Endodermal cell (in vitro differentiated cells): Measurements from ENCODE around the gene TMEM161B. TPM values are rescaled to one million over a fixed set of nuclear protein-coding genes. Genes with fewer than 3 reads are reported as not detected.

Source experiments
- DNase-seq: peaks from one replicate; pipeline ENCODE4 v3.0.0-alpha.2; 2017
- H3K27ac ChIP-seq: 2 replicates; pipeline ENCODE4 v1.5.1; 2013; ENCODE audit warnings: mild to moderate bottlenecking, low read depth, low read length, moderate library complexity
- H3K27me3 ChIP-seq: 2 replicates; pipeline ENCODE4 v1.6.1; 2013; ENCODE audit warnings: mild to moderate bottlenecking, low read length, moderate library complexity; ENCODE audit not compliant: insufficient read depth, control insufficient read depth, poor library complexity, severe bottlenecking
- H3K36me3 ChIP-seq: 2 replicates; pipeline ENCODE4 v1.7.0; 2013; ENCODE audit warnings: mild to moderate bottlenecking, low read length, moderate library complexity; ENCODE audit not compliant: control insufficient read depth, insufficient read depth
- H3K4me1 ChIP-seq: one replicate; pipeline ENCODE4 v1.7.0; 2013; ENCODE audit warnings: low read length; ENCODE audit not compliant: control insufficient read depth, insufficient read depth
- H3K4me3 ChIP-seq: 2 replicates; pipeline ENCODE4 v1.5.1; 2013; ENCODE audit warnings: mild to moderate bottlenecking, low read length, moderate library complexity
- H3K9ac ChIP-seq: 2 replicates; pipeline ENCODE4 v1.6.1; 2013; ENCODE audit warnings: mild to moderate bottlenecking, low read length, moderate library complexity; ENCODE audit not compliant: poor library complexity, severe bottlenecking; ENCODE audit errors: extremely low read depth
- H3K9me3 ChIP-seq: 2 replicates; pipeline ENCODE4 v1.6.1; 2013; ENCODE audit warnings: mild to moderate bottlenecking, low read length, moderate library complexity; ENCODE audit not compliant: control insufficient read depth
- H3K27ac Mint-ChIP-seq: 2 replicates; pipeline ENCODE4 v1.8.0; 2020; ENCODE audit warnings: mixed read lengths
- H3K27me3 Mint-ChIP-seq: 2 replicates; pipeline ENCODE4 v1.8.0; 2021; ENCODE audit warnings: mild to moderate bottlenecking, mixed read lengths; ENCODE audit not compliant: insufficient read depth
- H3K36me3 Mint-ChIP-seq: 2 replicates; pipeline ENCODE4 v1.8.0; 2020; ENCODE audit warnings: low read depth, mixed read lengths
- H3K4me1 Mint-ChIP-seq: 2 replicates; pipeline ENCODE4 v1.8.0; 2020; ENCODE audit warnings: mixed read lengths
- H3K4me3 Mint-ChIP-seq: 2 replicates; pipeline ENCODE4 v1.8.0; 2020; ENCODE audit warnings: mild to moderate bottlenecking, moderate library complexity, mixed read lengths
- H3K9me3 Mint-ChIP-seq: 2 replicates; pipeline ENCODE4 v1.8.0; 2020; ENCODE audit warnings: mild to moderate bottlenecking, mixed read lengths
- CTCF ChIP-seq: fragments of 200-600 bp; sonication (generic); conservative IDR thresholded peaks from 2 replicates; pipeline ENCODE4 v1.5.0; 2021; ENCODE audit warnings: antibody characterized with exemption, mild to moderate bottlenecking
- WGBS, 2 experiments: methylation state at CpG; one replicate each; pipeline versions ENCODE4 v1.1.5 to v1.1.7; 2013; ENCODE audit warnings: missing lambda C conversion rate in 2 of 2, mixed read lengths in 1 of 2; ENCODE audit not compliant: insufficient coverage in 1 of 2, insufficient read length in 1 of 2; 5-methylcytosine and 5-hydroxymethylcytosine counted together
- total RNA-seq, 2 donors: library from RNA; stranded (reverse); fragmentation: NEBNext Ultra II Directional in 1 of 2; extraction: Animal tissue kit (Norgen Biotek cat#: 25700) in 1 of 2; gene quantifications; 2 replicates in 1 of 2; 3 replicates in 1 of 2; pipeline ENCODE4 v1.2.1, GENCODE V29; 2021

The TMEM161B gene
- total RNA-seq, 2 donors from 2014 or later = 17.2 to 18.2 TPM

- Histone ChIP-seq H3K4me1 (peaks cover 5% of the 10 kb centered on the region), H3K27ac (no peak overlapping the region), H3K36me3 (no peaks in the 10 kb centered on the region), H3K27me3 (peaks cover 5% of the 10 kb centered on the region), H3K9ac (no peak overlapping the region), H3K9me3 (no peaks in the 10 kb centered on the region), H3K4me3 (no peak overlapping the region)
- no peaks in the 10 kb centered on the region for H3K9me3 Mint-ChIP-seq
- peak overlapping the region; percentile 63 for H3K27ac Mint-ChIP-seq
- H3K27me3 Mint-ChIP-seq = peaks cover 9% of the 10 kb centered on the region
- no peaks in the 10 kb centered on the region for H3K36me3 Mint-ChIP-seq
- no peak for TF ChIP-seq CTCF
- peaks cover 45% of the 10 kb centered on the region for H3K4me1 Mint-ChIP-seq
- H3K4me3 Mint-ChIP-seq = no peak overlapping the region
- 93 to 100% methylated on average over 1 to 2 of the region's 2 CpGs for WGBS, 2 experiments
- no peak for DNase-seq
Observed at GRCh38 chr5:88248743-88249540, 19.7 kb downstream of the TMEM161B start.

GRCh38 chr5:88248094-88248493 is 20.6 kb downstream of the TMEM161B start:
- H3K27ac ChIP-seq = no peak overlapping the region
- no peak overlapping the region for H3K4me3 ChIP-seq
- WGBS, 2 experiments = 77% methylated on average over 3 of the region's 3 CpGs; no CpG with 5 or more reads in 1 of the 2 experiments
- H3K27me3 ChIP-seq = peaks cover 5% of the 10 kb centered on the region
- H3K4me1 Mint-ChIP-seq = peaks cover 51% of the 10 kb centered on the region
- no peak overlapping the region for H3K4me3 Mint-ChIP-seq
- peak overlapping the region; percentile 63 for H3K27ac Mint-ChIP-seq
- peaks cover 9% of the 10 kb centered on the region for H3K27me3 Mint-ChIP-seq
- no peaks in the 10 kb centered on the region for H3K36me3 Mint-ChIP-seq
- TF ChIP-seq CTCF = no peak
- H3K9ac ChIP-seq = no peak overlapping the region
- H3K36me3 ChIP-seq = no peaks in the 10 kb centered on the region
- H3K9me3 Mint-ChIP-seq = no peaks in the 10 kb centered on the region
- H3K9me3 ChIP-seq = no peaks in the 10 kb centered on the region
- peaks cover 5% of the 10 kb centered on the region for H3K4me1 ChIP-seq
- DNase-seq = peak; percentile 46

GRCh38 chr5:88245893-88246244 is 22.8 kb downstream of the TMEM161B start:
- H3K9me3 ChIP-seq = no peaks in the 10 kb centered on the region
- no peak for TF ChIP-seq CTCF
- no peaks in the 10 kb centered on the region for H3K36me3 Mint-ChIP-seq
- H3K4me1 ChIP-seq = peaks cover 5% of the 10 kb centered on the region
- peaks cover 7% of the 10 kb centered on the region for H3K27me3 Mint-ChIP-seq
- no peak overlapping the region for H3K9ac ChIP-seq
- H3K27ac Mint-ChIP-seq = no peak overlapping the region
- no peak overlapping the region for H3K4me3 Mint-ChIP-seq
- H3K36me3 ChIP-seq = no peaks in the 10 kb centered on the region
- no peaks in the 10 kb centered on the region for H3K9me3 Mint-ChIP-seq
- H3K4me3 ChIP-seq = no peak overlapping the region
- H3K27ac ChIP-seq = no peak overlapping the region
- DNase-seq = no peak
- H3K27me3 ChIP-seq = peaks cover 2% of the 10 kb centered on the region
- peaks cover 55% of the 10 kb centered on the region for H3K4me1 Mint-ChIP-seq
